ENCODE results near the gene CYSLTR2. TPM values are rescaled to one million over a fixed set of nuclear protein-coding genes. Genes with fewer than 3 reads are reported as not detected.

The CYSLTR2 gene
- total and polyA plus RNA-seq, 9 donors, result 0.30 to 8.3 (median 2.1) TPM

DNA sequence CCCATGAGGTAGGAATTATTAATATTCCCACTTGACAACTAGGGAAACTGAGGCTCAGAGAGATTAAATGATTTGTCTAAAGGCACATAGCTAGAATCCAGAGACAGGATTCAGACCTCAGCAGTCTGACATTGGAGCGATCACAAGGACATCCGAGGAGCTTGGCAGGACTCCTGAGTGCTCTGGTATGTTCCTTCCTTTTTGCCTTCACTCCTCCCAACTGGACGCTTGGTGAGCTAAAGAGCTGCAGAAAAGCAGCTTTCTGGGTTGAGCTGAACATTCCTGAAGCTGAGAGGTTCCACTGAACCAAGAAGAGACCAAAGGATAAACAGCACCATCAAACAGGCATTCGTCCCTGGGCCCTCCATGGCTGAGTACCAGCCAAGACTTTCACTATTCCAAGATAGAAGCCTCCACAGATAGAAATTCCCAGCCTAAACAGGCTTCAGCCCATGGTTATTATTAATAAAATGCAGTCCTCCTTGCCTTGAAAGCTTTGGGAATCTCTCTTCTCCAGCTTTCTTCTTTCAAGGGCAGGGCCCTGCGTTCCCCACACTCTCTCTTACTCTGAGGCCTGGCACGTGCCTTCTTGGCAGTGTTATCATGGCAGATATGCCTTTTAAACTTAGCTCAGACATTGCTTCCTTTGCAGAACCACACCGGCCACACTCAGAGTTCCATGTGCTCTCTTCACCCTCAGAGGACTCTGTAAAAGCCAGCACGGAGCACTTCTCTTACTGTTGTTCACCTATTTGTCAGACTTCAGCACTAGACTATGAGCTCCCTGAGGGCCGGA is 97.1 kb downstream of the CYSLTR2 start:
- DNase-seq, result peak; percentile 55 to 74 (median 69)
- TF ChIP-seq, protein P1, sequence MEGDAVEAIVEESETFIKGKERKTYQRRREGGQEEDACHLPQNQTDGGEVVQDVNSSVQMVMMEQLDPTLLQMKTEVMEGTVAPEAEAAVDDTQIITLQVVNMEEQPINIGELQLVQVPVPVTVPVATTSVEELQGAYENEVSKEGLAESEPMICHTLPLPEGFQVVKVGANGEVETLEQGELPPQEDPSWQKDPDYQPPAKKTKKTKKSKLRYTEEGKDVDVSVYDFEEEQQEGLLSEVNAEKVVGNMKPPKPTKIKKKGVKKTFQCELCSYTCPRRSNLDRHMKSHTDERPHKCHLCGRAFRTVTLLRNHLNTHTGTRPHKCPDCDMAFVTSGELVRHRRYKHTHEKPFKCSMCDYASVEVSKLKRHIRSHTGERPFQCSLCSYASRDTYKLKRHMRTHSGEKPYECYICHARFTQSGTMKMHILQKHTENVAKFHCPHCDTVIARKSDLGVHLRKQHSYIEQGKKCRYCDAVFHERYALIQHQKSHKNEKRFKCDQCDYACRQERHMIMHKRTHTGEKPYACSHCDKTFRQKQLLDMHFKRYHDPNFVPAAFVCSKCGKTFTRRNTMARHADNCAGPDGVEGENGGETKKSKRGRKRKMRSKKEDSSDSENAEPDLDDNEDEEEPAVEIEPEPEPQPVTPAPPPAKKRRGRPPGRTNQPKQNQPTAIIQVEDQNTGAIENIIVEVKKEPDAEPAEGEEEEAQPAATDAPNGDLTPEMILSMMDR (IDR thresholded peaks at IDR 0.05), result peak in 2 of 3 donors; percentile 34 to 45
- no peak for TF ChIP-seq POLR2A (IDR thresholded peaks at IDR 0.05)
- TF ChIP-seq EP300 (IDR thresholded peaks at IDR 0.05), result no peak
- WGBS, 3 donors, result 23 to 30% (median 25%) methylated on average over 9 of the region's 9 CpGs
- H3K4me3 ChIP-seq, result no peak overlapping the region
- no peaks in the 10 kb centered on the region for H3K36me3 ChIP-seq
- intact Hi-C loops (cut with DNase I), result no loop called here
- H3K27ac ChIP-seq, result peak overlapping the region in 1 of 2 donors; percentile 83
- peaks cover 9% of the 10 kb centered on the region for H3K4me1 ChIP-seq (ENCODE audit: insufficient read depth)
- H3K9me3 ChIP-seq, result no peaks in the 10 kb centered on the region
- no peaks in the 10 kb centered on the region for H3K27me3 ChIP-seq

DNA sequence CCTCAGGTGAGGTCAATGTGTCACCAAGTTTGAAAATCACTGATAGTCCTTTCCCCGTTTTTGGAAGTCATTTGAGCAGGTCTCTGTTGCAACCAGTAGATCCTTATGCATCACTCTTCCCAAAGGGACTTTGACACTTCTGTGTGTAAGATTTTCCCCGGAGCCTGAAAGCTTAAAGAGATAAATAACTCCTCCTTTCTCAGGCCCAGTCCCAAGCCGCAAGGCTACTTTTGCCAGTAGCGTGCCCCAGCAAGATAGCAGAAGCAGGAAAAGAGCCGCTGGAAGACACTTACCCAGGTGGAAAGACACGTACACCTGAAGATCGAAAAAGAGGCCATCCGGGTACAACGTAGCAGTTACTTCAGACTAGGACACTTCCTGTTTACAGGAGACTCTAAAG is 106.9 kb downstream of the CYSLTR2 start:
- Histone ChIP-seq H3K4me3 (no peak overlapping the region), H3K27me3 (no peaks in the 10 kb centered on the region), H3K4me1 (ENCODE audit: insufficient read depth) (no peaks in the 10 kb centered on the region), H3K27ac (no peak overlapping the region), H3K36me3 (no peaks in the 10 kb centered on the region), H3K9me3 (no peaks in the 10 kb centered on the region)
- intact Hi-C loops (cut with DNase I), result loop anchor here in 3 of 4 donors (10.0 kb wide), 1 partner anchor 166 kb away; no protein-coding TSS in a partner anchor
- DNase-seq, result no peak
- TF ChIP-seq, protein P1 (IDR thresholded peaks at IDR 0.05), result no peak
- TF ChIP-seq EP300 (IDR thresholded peaks at IDR 0.05), result no peak
- TF ChIP-seq POLR2A (IDR thresholded peaks at IDR 0.05), result no peak
- 91 to 93% (median 93%) methylated on average over 9 of the region's 9 CpGs for WGBS, 3 donors

Other genes with a start within 250 kb of the CYSLTR2 start
- gene LPAR6, start 240.8 kb upstream of the CYSLTR2 start, total RNA-seq, result 10 to 100 TPM in 6 of 7 donors, 1 to 10 TPM in 1; 7.7 to 25.0 (median 15.9) TPM
- 10 to 100 TPM; 20.2 to 21.3 TPM for gene LPAR6, start 240.8 kb upstream of the CYSLTR2 start, polyA plus RNA-seq
- 10 to 100 TPM in 5 of 7 donors, 1 to 10 TPM in 2; 8.2 to 22.6 (median 13.9) TPM for gene RCBTB2, start 120.8 kb upstream of the CYSLTR2 start, total RNA-seq
- 10 to 100 TPM; 16.8 to 19.1 TPM for gene RCBTB2, start 120.8 kb upstream of the CYSLTR2 start, polyA plus RNA-seq